Osteoblast (primary cell): ENCODE results near the gene EFNA5. TPM values are rescaled to one million over a fixed set of nuclear protein-coding genes. Genes with fewer than 3 reads are reported as not detected.

Experiments used
- DNase-seq: peaks from one replicate; pipeline ENCODE4 v3.0.0; 2011; ENCODE audit warnings: low spot score, mixed read lengths; ENCODE audit not compliant: insufficient read length; ENCODE audit errors: missing footprints
- H2AFZ ChIP-seq: 2 replicates; pipeline ENCODE4 v1.6.0; 2011; ENCODE audit warnings: mild to moderate bottlenecking, low read length
- H3K27ac ChIP-seq: 2 replicates; pipeline ENCODE4 v1.5.1; 2011; ENCODE audit warnings: mild to moderate bottlenecking, low read depth, low read length, moderate library complexity
- H3K27me3 ChIP-seq: 2 replicates; pipeline ENCODE4 v1.6.0; 2012; ENCODE audit warnings: mild to moderate bottlenecking, control low read depth, inconsistent platforms, low read length, moderate library complexity; ENCODE audit not compliant: insufficient read depth
- H3K36me3 ChIP-seq: 2 replicates; pipeline ENCODE4 v1.5.1; 2011; ENCODE audit warnings: mild to moderate bottlenecking, low read length, control low read depth, moderate library complexity; ENCODE audit not compliant: insufficient read depth
- H3K4me1 ChIP-seq: 2 replicates; pipeline ENCODE4 v1.5.1; 2011; ENCODE audit warnings: mild to moderate bottlenecking, low read length, control low read depth, moderate library complexity; ENCODE audit not compliant: insufficient read depth
- H3K4me2 ChIP-seq: 2 replicates; pipeline ENCODE4 v1.6.0; 2011; ENCODE audit warnings: mild to moderate bottlenecking, low read length; ENCODE audit not compliant: insufficient read depth
- H3K4me3 ChIP-seq: fragments of 200-600 bp; sonication (generic); 3 replicates; pipeline ENCODE4 v1.5.1; 2012; ENCODE audit warnings: mild to moderate bottlenecking, low read length, inconsistent platforms; ENCODE audit not compliant: insufficient read depth
- H3K79me2 ChIP-seq: 2 replicates; pipeline ENCODE4 v1.6.0; 2012; ENCODE audit warnings: mild to moderate bottlenecking, low read length, control low read depth, inconsistent platforms; ENCODE audit not compliant: insufficient read depth
- H3K9me3 ChIP-seq: 2 replicates; pipeline ENCODE4 v1.5.1; 2011; ENCODE audit warnings: low read depth, low read length, control low read depth
- H4K20me1 ChIP-seq: 2 replicates; pipeline ENCODE4 v1.6.0; 2012; ENCODE audit warnings: mild to moderate bottlenecking, low read length, control low read depth; ENCODE audit not compliant: insufficient read depth
- total RNA-seq: library from RNA; depleted of rRNA; stranded (reverse); fragments of >200 nt; gene quantifications from 2 replicates; pipeline ENCODE4 v1.2.3, GENCODE V29; 2012
- TF ChIP-seq, protein P1 (sequence below): IDR thresholded peaks from 2 replicates; pipeline ENCODE4 v1.5.1; 2011; ENCODE audit warnings: mild to moderate bottlenecking, low read depth, low read length, moderate library complexity; ENCODE audit errors: extremely low read depth

The EFNA5 gene
- total RNA-seq, 1 donor, result 12.3 TPM

DNA sequence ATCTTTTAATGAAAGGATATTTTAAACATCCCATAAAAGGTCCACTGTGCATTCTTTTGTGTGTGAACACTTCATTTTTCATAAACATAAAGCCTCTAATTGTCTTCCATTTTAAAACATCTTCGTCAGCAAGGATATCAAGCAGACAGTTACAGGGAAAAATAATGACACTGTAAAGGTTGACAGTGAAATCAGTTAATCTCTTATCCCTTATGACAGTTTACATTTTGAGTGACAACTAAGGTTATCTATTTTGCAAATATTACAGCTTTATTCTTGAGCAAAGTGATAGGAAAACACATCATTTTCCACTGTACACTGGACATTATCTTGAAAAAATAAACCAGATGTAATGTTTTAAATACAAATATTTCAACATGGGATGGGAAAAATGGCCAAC, 28.7 kb upstream of the EFNA5 start:
- no peak overlapping the region for H2AFZ ChIP-seq
- H3K27ac ChIP-seq, result no peak overlapping the region
- no peaks in the 10 kb centered on the region for H4K20me1 ChIP-seq
- H3K4me1 ChIP-seq, result no peaks in the 10 kb centered on the region
- no peaks in the 10 kb centered on the region for H3K79me2 ChIP-seq
- no peak for DNase-seq
- H3K9me3 ChIP-seq, result no peaks in the 10 kb centered on the region
- H3K27me3 ChIP-seq, result no peaks in the 10 kb centered on the region
- H3K4me3 ChIP-seq, result no peak overlapping the region
- H3K4me2 ChIP-seq, result no peak overlapping the region
- H3K36me3 ChIP-seq, result no peaks in the 10 kb centered on the region
- TF ChIP-seq, protein P1, sequence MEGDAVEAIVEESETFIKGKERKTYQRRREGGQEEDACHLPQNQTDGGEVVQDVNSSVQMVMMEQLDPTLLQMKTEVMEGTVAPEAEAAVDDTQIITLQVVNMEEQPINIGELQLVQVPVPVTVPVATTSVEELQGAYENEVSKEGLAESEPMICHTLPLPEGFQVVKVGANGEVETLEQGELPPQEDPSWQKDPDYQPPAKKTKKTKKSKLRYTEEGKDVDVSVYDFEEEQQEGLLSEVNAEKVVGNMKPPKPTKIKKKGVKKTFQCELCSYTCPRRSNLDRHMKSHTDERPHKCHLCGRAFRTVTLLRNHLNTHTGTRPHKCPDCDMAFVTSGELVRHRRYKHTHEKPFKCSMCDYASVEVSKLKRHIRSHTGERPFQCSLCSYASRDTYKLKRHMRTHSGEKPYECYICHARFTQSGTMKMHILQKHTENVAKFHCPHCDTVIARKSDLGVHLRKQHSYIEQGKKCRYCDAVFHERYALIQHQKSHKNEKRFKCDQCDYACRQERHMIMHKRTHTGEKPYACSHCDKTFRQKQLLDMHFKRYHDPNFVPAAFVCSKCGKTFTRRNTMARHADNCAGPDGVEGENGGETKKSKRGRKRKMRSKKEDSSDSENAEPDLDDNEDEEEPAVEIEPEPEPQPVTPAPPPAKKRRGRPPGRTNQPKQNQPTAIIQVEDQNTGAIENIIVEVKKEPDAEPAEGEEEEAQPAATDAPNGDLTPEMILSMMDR, result no peak

DNA sequence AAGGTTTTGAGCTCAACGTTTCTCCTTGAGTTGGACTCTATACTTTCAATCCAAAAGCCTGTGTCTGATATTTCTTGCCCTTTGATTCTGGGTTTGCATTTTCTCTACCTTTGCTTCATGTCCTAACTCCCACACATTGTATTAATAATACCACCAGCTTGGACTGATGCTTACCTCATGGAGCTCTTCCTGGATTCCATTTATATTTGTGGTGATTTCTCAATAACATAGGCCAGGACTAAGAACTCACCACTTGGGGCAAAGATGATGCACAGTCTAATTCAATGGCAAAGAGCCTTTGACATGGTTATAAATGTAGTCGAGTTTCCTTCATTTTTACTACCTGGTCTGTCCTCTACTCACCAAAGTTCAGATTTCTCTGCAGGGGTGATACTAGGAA, 27.5 kb upstream of the EFNA5 start:
- no peak overlapping the region for H2AFZ ChIP-seq
- H3K4me2 ChIP-seq, result no peak overlapping the region
- H3K4me3 ChIP-seq, result no peak overlapping the region
- no peaks in the 10 kb centered on the region for H4K20me1 ChIP-seq
- H3K4me1 ChIP-seq, result no peaks in the 10 kb centered on the region
- H3K79me2 ChIP-seq, result no peaks in the 10 kb centered on the region
- no peak for DNase-seq
- TF ChIP-seq, protein P1, result no peak
- H3K27ac ChIP-seq, result no peak overlapping the region
- no peaks in the 10 kb centered on the region for H3K9me3 ChIP-seq
- H3K36me3 ChIP-seq, result no peaks in the 10 kb centered on the region
- H3K27me3 ChIP-seq, result no peaks in the 10 kb centered on the region

DNA sequence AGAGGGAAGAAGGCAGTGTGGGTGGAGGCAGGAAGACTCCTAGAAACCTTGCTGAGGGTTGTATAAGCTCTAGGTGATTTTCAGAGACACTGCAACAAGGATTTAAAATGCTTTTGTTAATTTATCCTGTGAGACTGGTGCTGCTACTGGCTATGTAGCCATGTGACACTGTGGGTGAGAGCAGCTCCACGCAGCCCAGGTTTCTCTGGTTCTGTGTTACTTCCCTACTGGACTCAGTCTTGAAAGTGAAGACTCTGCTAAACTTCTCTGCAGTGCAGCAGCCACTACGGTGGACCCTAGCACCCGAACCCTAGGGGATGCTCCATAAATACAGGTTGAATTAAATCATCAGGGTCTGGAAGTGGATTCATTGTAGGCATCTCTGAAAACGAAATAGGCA, 25.8 kb upstream of the EFNA5 start:
- no peaks in the 10 kb centered on the region for H4K20me1 ChIP-seq
- H3K79me2 ChIP-seq, result no peaks in the 10 kb centered on the region
- no peaks in the 10 kb centered on the region for H3K9me3 ChIP-seq
- H3K27me3 ChIP-seq, result no peaks in the 10 kb centered on the region
- H3K27ac ChIP-seq, result no peak overlapping the region
- H3K4me2 ChIP-seq, result no peak overlapping the region
- no peak for DNase-seq
- TF ChIP-seq, protein P1, result no peak
- H3K4me3 ChIP-seq, result no peak overlapping the region
- H3K36me3 ChIP-seq, result no peaks in the 10 kb centered on the region
- H2AFZ ChIP-seq, result no peak overlapping the region
- H3K4me1 ChIP-seq, result no peaks in the 10 kb centered on the region

DNA sequence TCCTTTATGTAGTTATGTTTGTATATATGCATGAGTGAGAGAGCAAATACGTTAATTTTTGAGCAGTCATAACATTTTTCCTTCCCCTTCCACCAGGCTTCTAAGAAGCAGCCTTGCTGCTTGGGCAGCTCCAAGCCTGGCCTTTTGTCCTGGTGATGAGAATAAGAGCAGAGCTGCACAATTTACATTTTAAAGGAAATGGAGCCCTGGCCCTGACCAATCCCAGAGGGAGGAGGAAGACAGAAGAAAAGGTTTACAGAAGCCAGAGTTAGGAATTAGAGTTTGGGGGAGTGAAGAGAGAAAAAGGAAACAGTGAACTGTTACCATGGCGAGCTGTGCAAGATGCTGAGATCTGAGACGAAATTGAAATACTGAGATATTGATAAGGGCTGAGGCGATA, 25.3 kb upstream of the EFNA5 start:
- Histone ChIP-seq H2AFZ (no peak overlapping the region), H3K9me3 (no peaks in the 10 kb centered on the region), H3K27me3 (no peaks in the 10 kb centered on the region), H3K79me2 (no peaks in the 10 kb centered on the region), H4K20me1 (no peaks in the 10 kb centered on the region), H3K4me2 (no peak overlapping the region), H3K36me3 (no peaks in the 10 kb centered on the region), H3K4me1 (no peaks in the 10 kb centered on the region), H3K4me3 (no peak overlapping the region), H3K27ac (no peak overlapping the region)
- TF ChIP-seq, protein P1, result no peak
- DNase-seq, result no peak
